VCaP (cell line): Measurements from ENCODE around the gene KLK11.
"Not testable (repeated sequence)": the region's sequence is repeated elsewhere in the genome, so short reads cannot be mapped to it uniquely, and the experiment has no call there.

Experiments
- H3K27ac ChIP-seq: fragments of 450-650 bp; 2 replicates; pipeline ENCODE4 v1.5.1; 2017
- TF ChIP-seq, protein P1 (sequence below): fragments of 450-650 bp; conservative IDR thresholded peaks from 2 replicates; pipeline ENCODE4 v1.5.1; 2017; ENCODE audit warnings: mild to moderate bottlenecking, moderate library complexity

Gene KLK11

DNA sequence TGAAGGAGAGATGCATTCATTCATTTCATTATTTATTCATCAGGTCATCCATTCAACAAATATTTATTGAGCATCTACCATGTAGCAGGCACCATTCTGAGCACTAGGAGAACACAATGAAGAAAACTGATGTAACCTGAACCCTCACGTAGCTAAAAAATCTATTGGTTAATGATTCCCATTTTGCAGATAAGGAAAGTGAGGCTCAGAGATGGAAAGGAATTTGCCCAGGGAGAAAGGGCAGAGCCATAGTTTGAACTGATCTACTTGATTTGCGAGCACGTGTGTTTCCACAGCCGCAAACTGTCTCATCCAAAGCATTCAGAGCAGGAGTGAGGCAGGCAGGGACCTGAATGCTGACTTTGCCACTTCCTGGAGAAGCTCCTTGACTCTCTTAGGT, 27.7 kb downstream of the KLK11 start:
- TF ChIP-seq, protein P1, sequence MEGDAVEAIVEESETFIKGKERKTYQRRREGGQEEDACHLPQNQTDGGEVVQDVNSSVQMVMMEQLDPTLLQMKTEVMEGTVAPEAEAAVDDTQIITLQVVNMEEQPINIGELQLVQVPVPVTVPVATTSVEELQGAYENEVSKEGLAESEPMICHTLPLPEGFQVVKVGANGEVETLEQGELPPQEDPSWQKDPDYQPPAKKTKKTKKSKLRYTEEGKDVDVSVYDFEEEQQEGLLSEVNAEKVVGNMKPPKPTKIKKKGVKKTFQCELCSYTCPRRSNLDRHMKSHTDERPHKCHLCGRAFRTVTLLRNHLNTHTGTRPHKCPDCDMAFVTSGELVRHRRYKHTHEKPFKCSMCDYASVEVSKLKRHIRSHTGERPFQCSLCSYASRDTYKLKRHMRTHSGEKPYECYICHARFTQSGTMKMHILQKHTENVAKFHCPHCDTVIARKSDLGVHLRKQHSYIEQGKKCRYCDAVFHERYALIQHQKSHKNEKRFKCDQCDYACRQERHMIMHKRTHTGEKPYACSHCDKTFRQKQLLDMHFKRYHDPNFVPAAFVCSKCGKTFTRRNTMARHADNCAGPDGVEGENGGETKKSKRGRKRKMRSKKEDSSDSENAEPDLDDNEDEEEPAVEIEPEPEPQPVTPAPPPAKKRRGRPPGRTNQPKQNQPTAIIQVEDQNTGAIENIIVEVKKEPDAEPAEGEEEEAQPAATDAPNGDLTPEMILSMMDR = no peak
- H3K27ac ChIP-seq = no peak overlapping the region

DNA sequence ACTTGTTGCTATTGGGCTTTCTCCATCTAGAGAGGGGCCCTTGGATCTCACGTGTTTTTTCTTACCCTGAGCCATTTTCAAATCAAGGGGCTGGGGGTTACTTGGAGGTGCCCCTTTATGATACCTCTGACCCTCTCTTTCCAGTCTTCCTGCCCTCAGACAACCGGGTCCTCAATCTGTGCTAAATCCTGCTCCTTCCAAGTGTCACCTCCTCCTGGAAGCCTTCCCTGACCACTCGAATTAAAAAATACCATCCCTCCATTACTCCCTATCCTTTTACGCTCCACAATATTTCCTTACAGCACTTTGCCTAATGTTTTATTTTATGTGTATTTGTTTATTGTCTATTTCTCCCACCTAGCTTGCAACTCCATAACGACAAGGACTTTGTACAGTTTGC, 28.4 kb downstream of the KLK11 start:
- TF ChIP-seq, protein P1 = no peak
- H3K27ac ChIP-seq = no peak overlapping the region

DNA sequence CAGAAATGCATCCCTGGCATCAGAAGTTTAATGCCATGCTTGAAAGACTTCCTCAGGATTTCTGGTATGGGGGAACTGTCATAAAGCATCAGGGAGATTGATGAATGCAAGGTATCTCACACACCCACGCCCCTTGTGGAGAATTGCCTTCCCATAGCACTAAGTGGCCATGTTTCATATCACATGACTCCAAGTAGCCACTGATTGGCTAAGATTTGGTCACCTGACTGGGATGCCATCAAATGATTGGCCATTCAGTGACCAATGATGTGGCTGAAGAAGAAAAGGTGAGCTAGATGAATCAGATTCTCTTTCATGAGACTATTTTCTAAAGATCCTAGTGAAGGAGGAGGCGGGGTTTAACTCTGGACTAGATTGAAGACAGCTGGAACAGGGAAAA, 32.3 kb downstream of the KLK11 start:
- H3K27ac ChIP-seq = no peak overlapping the region
- TF ChIP-seq, protein P1 = no peak

DNA sequence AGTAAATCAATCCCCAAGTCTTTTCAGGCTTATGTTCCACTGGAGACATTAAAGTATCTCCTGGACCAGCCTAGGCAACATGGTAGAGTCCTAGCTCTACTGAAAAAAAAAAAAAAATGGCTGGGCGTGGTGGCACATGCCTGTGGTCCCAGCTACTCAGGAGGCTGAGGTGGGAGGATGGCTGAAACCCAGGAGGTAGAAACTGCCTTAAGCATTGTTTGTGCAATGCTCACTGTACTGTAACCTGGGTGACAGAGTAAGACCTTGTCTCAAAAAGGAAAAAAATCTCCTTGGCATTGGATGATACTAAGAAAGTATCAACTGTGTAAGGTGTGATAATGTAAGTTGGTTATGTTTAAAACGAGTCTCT, 33.8 kb downstream of the KLK11 start:
- no peak overlapping the region for H3K27ac ChIP-seq
- TF ChIP-seq, protein P1 = no peak

DNA sequence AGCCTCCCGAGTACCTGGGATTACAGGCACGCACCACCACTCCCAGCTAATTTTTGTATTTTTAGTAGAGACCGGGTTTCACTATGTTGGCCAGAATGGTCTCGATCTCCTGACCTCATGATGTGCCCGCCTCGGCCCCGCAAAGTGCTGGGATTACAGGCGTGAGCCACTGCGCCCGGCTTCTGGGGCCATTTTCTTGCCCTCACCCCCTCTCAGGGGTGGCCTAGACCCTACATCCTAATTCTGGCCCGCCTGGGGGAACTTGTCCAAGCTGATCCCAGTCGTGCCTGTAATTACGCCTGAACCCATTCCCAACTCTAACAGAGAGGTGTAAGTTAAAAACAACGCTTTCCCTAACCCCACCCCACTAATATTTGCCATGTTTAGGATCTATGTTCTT, 42.0 kb downstream of the KLK11 start:
- H3K27ac ChIP-seq = not testable (repeated sequence)

DNA sequence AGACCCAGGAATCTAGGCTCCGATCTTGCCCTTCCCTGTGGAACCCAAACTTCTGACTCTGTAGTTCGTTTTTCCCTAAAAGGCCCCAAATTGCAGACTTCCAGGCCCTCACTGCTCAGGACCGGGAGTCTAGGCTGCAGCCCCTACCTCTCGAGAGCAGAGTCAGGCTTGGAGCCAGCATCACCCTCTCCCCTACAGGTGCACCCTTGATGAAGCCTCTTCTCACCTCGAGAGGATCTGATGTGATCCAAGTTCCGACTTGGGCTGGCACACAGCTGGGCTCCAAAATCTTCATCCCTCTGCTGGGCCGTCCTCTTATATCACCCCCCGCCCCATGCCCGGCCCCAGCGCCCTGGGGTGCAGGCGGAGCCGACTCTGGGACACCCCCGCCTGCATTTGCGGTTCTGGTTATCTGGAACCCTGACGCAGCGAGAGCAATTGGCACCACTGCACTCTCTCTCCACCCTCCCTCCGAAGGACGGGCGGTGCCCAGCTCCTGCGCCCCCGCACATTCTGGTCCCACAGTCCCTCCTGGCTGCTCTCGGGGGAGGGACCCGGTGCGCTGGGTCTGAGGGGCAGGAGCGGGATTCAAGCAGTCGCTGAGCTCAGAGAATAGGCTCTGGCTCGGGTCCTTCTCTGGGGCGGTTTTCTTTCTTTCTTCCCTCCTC, 42.7 kb downstream of the KLK11 start, which contains the start of gene KLK7:
Gene KLK7, minus strand, starts transcription at position 293 of the 668 bp plus-strand sequence. CDS start 1,518 bp downstream, outside the sequence.
- TF ChIP-seq, protein P1 = no peak
- no peak within 1 kb of the TSS for H3K27ac ChIP-seq

DNA sequence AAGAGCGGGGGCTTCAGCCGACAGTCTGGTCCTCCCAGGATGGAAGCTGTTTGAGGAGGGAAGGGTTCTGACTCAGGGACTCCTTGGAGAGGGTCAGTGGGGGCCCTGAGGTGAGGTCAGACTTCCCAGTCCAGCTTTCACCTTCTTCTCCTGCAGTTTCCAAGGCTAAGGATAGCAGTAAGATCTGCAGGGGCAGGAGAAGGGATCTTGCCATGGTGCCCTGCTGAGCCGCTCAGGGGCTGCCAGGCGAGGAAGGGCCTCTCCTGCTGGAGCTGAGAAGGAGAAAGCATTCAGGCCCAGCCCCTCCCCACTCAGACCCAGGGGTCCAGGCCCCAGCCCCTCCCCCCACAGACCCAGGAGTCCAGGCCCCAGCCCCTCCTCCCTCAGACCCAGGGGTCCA, 44.2 kb downstream of the KLK11 start:
- TF ChIP-seq, protein P1 = no peak
- H3K27ac ChIP-seq = no peak overlapping the region

DNA sequence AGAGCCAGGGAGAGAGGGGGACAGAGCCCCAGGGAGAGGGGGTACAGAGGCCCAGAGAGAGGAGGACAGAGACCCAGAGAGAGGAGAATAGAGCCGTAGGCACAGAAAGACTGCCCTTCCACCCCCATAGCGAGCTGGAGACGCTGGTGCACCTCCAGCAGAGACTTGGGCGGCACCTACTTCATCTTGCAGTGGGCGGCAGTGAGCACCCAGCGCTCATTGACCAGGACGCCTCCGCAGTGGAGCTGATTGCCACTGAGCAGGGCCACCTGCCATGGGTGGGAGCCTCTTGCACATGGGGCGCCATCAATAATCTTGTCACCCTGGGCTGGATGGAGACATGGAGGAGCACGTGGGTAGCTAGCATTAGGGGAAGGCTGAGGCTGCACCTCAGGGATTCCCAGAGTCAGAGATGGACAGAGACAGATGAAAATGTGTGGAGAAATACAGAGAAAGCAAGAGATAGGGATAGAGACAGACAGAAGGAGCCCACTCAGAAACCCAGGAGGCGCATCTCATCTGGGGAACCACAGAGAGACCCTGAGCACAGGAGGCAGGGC, 44.7 kb downstream of the KLK11 start:
- TF ChIP-seq, protein P1 = no peak
- H3K27ac ChIP-seq = no peak overlapping the region
